T-helper 2 cell treated with Interferon-gamma antibody and Interleukin-4, amounts not matched to agents 100 ng/mL and 5 ng/mL, for 36 hours (primary cell): ENCODE data around the gene OR10H4. TPM values are rescaled to one million over a fixed set of nuclear protein-coding genes. Genes with fewer than 3 reads are reported as not detected.
"Not testable (repeated sequence)": the region's sequence is repeated elsewhere in the genome, so short reads cannot be mapped to it uniquely, and the experiment has no call there.

Experiments
- intact Hi-C: fragments of 100-400 bp; cut with micrococcal nuclease; formaldehyde crosslinking; loops from one replicate; pipeline ENCODE4 v1.15.1; 2023
- total RNA-seq: library from RNA; stranded (reverse); gene quantifications from 2 replicates; pipeline ENCODE4 v1.2.3, GENCODE V29; 2022

Gene OR10H4
- total RNA-seq, 1 donor from 2014 or later: not detected

- intact Hi-C loops: no loop called here
Observed at GRCh38 chr19:15937771-15938170, 11.0 kb upstream of the OR10H4 start.

- intact Hi-C loops: no loop called here
Observed at GRCh38 chr19:15944401-15944800, 4.4 kb upstream of the OR10H4 start.

GRCh38 chr19:15945301-15945700 lies 3.5 kb upstream of the OR10H4 start:
- intact Hi-C loops: no loop called here

GRCh38 chr19:15954820-15955219 lies 6.0 kb downstream of the OR10H4 start:
- intact Hi-C loops: no loop called here

- intact Hi-C loops: no loop called here
Observed at GRCh38 chr19:15962319-15962718, 13.5 kb downstream of the OR10H4 start.

- intact Hi-C loops: no loop called here
Observed at GRCh38 chr19:15964231-15964630, 15.4 kb downstream of the OR10H4 start.

GRCh38 chr19:15971224-15971780 lies 22.5 kb downstream of the OR10H4 start:
- intact Hi-C loops: no loop called here

GRCh38 chr19:15972043-15972442 lies 23.2 kb downstream of the OR10H4 start:
- intact Hi-C loops: not testable (repeated sequence)

- intact Hi-C loops: no loop called here
Observed at GRCh38 chr19:15974856-15975255, 26.0 kb downstream of the OR10H4 start.

GRCh38 chr19:15976836-15977689 lies 28.3 kb downstream of the OR10H4 start:
- intact Hi-C loops: no loop called here

- intact Hi-C loops: no loop called here
Observed at GRCh38 chr19:15977690-15978089, 28.9 kb downstream of the OR10H4 start.

GRCh38 chr19:15979293-15979692 lies 30.5 kb downstream of the OR10H4 start:
- intact Hi-C loops: no loop called here

- intact Hi-C loops: not testable (repeated sequence)
Observed at GRCh38 chr19:15985831-15986230, 37.0 kb downstream of the OR10H4 start.

GRCh38 chr19:15986701-15987100 lies 37.9 kb downstream of the OR10H4 start:
- intact Hi-C loops: no loop called here

- intact Hi-C loops: no loop called here
Observed at GRCh38 chr19:15989889-15990288, 41.1 kb downstream of the OR10H4 start.

GRCh38 chr19:15991602-15992001 lies 42.8 kb downstream of the OR10H4 start:
- intact Hi-C loops: no loop called here

GRCh38 chr19:15992014-15992413 lies 43.2 kb downstream of the OR10H4 start:
- intact Hi-C loops: no loop called here

- intact Hi-C loops: no loop called here
Observed at GRCh38 chr19:15995536-15995935, 46.7 kb downstream of the OR10H4 start.

- intact Hi-C loops: no loop called here
Observed at GRCh38 chr19:15998166-15998565, 49.4 kb downstream of the OR10H4 start.
